Fibroblast of mammary gland (primary cell): ENCODE results near the gene KREMEN1.
"Not testable (repeated sequence)": the region's sequence is repeated elsewhere in the genome, so short reads cannot be mapped to it uniquely, and the experiment has no call there.

Experiments
- DNase-seq: peaks from one replicate; pipeline ENCODE4 v3.0.0-alpha.2; 2010; ENCODE audit warnings: low read depth
- H3K4me3 ChIP-seq: 2 replicates; pipeline ENCODE4 v1.5.1; 2011; ENCODE audit warnings: low read depth, mild to moderate bottlenecking, low read length, moderate library complexity; ENCODE audit not compliant: control insufficient read depth
- TF ChIP-seq, protein P1 (sequence below): conservative IDR thresholded peaks from 2 replicates; pipeline ENCODE4 v1.5.1; 2011; ENCODE audit warnings: low read depth, low read length, inconsistent platforms; ENCODE audit not compliant: control insufficient read depth, insufficient read depth

Gene KREMEN1

DNA sequence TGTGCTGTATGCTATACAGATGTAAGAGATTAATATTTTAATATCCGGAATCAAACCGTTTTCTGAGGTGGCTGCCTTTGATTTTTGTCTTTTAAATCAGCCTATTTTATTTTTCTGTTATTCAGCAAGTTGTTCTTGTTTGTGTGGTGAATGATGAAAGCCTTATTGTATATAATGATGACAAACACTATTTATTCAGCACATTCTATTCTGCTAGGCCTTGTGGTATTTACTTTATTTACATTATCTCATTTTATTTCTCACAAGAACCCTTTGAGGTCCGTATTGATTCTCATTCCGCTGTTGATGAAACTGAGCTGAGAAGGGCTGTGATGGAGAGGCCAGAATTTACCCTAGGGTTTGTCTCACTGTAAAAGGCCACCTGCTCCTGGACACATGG is 40.5 kb downstream of the KREMEN1 start:
- no peak overlapping the region for H3K4me3 ChIP-seq
- DNase-seq: no peak
- TF ChIP-seq, protein P1, sequence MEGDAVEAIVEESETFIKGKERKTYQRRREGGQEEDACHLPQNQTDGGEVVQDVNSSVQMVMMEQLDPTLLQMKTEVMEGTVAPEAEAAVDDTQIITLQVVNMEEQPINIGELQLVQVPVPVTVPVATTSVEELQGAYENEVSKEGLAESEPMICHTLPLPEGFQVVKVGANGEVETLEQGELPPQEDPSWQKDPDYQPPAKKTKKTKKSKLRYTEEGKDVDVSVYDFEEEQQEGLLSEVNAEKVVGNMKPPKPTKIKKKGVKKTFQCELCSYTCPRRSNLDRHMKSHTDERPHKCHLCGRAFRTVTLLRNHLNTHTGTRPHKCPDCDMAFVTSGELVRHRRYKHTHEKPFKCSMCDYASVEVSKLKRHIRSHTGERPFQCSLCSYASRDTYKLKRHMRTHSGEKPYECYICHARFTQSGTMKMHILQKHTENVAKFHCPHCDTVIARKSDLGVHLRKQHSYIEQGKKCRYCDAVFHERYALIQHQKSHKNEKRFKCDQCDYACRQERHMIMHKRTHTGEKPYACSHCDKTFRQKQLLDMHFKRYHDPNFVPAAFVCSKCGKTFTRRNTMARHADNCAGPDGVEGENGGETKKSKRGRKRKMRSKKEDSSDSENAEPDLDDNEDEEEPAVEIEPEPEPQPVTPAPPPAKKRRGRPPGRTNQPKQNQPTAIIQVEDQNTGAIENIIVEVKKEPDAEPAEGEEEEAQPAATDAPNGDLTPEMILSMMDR: no peak

DNA sequence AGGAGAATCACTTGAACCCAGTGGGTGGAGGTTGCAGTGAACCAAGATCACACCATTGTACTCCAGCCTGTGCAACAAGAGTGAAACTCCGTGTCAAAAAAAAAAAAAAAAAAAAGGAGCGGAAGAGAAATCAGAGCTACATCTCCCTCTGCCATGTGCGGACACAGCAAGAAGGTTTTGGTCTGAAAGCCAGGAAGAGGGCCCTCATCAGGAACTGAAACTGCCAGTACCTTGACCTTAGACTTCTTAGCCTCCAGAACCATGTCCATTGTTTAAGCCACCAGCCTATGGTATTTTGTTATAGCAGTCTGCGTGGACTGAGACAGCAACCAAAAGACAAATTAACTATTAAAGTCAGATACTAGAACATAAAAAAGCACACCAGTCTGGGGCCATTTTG is 41.6 kb downstream of the KREMEN1 start:
- TF ChIP-seq, protein P1: no peak
- no peak for DNase-seq

DNA sequence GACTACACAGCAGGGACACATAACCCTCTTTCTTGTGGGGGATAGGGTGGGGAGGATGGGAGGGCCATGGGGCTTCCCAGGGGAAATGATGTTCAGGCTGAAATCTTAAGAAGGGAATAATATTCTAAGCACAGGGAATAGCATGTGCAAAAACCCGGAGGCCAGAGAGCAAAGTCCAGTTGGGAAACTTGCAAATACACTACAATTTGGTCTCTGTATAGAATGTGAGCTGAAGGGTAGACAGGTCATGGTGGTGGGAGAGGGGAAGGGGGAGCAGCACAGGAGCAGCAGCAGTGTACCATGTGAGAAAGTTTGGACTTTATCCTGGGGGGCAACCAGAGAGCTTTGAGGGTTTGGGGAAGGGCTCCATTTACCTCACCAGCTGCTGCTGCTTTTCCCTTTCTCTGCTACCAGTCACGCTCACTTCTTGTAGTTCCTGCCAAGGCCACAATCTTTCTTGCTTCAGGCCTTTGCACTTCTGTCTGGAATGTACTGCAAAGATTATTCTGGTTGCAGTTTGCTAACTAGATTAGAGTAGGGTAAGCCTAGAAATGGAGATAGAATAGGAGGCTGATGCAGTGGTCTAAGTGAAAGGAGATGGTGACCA is 43.0 kb downstream of the KREMEN1 start:
- DNase-seq: no peak
- TF ChIP-seq, protein P1: no peak
- H3K4me3 ChIP-seq: no peak overlapping the region

More for the DNA sequence above, 41.6 kb downstream of the KREMEN1 start:
- H3K4me3 ChIP-seq: no peak overlapping the region

DNA sequence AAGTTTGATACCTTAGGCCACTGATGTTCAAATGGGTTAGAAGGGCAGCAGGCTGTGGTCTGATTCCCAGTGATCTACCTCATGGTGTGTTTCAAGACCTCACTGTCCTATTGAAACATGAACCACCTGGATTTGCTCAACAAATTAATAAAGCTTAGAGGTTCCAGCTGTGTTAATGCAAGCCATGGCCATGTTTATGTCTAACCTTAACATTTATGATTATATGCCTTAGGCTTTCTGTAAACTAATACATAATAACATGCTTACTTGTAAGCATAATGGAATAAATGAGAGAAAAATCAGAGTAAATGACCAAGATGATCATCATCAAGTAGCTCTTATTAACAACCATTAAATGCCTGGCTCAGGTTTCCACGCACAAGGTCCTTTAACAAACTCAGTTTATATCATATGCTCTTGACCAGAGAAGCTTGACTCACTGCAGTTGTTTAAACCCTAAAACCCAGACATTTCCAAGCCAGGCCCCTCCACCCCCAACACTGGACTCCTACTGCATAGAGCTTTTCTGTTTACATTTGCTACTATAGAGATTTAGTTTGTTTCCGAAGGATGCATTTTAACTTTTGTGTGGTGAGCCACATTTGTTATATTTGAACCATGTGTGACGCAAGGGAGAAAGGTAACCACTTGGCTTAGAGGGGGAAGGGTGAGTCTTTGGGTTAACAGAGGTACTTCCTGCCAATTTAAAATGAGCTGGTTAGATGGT is 43.7 kb downstream of the KREMEN1 start:
- no peak for DNase-seq
- H3K4me3 ChIP-seq: no peak overlapping the region
- TF ChIP-seq, protein P1: no peak

DNA sequence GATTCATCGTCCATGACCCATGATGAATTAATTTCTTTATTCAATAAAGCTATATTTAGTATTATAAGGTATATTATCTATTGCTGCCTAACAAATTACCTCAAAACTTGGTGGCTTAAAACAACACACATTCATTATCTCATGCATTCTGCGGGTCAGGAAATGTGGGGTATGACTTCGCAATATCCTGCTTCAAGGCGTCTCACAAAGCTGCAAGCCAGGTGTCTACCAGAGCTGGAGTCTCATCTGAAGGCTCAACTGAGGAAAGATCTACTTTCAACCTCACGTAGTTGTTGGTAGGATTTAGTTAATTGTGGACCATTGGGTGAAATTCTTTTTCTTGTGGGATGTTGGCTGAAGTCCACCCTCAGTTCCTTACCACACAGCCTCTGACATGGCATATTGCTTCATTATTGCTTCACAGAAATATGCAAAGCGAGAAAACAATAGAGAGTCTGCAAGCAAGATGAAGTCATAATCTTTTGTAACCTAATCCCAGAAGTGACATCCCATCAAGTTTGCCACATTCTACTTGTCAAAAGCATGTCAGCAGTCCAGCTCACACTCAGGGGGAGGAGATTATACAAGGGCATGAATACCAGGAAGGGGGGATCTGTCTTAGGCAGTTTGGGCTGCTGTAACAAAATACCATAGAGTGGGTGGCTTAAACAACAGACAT is 45.1 kb downstream of the KREMEN1 start:
- no peak overlapping the region for H3K4me3 ChIP-seq
- TF ChIP-seq, protein P1: no peak
- peak; percentile 67 for DNase-seq

DNA sequence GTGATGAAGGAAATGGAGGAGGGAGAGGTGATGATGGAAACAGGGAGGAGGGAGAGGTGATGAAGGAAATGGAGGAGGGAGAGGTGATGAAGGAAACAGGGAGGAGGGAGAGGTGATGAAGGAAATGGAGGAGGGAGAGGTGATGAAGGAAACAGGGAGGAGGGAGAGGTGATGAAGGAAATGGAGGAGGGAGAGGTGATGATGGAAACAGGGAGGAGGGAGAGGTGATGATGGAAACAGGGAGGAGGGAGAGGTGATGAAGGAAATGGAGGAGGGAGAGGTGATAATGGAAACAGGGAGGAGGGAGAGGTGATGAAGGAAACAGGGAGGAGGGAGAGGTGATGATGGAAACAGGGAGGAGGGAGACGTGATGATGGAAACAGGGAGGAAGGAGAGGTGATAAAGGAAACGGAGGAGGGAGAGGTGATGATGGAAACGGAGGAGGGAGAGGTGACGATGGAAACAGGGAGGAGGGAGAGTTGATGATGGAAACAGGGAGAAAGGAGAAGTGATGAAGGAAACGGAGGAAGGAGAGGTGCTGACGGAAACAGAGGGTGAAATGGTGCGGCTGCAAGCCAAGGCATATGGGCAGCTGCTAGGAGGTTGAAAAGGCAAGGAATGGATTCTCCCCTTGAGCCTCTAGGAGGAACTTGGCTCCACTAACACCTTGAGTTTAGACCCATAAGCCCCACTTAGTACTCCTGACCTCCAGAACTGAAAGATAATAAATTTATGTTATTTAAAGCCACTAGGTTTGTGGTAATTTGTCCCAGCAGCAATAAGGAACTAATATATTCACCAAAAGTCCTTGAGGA is 47.5 kb downstream of the KREMEN1 start:
- not testable (repeated sequence) for H3K4me3 ChIP-seq, DNase-seq
